Measurements from ENCODE around the gene IL16.

IL16 gene

DNA sequence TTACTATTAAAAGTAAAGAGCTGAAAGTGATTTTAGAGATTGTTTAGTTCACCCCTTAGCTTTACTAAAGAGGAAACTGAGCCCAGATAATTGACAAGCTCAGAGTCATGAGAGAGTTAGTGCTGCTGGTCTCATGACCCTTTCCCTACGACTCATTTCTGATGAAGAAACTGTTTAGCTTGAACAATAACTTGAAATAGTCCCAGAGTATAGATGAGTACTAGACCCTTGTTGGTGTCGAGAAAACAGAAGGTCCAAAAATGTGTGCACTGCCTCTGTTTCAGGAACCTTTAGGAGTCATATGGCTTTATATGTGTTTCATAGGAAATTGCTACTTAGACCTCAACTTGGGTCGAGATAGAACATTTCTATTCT is 58.2 kb downstream of the IL16 start:
- DNase-seq (ENCODE audit: low read depth in 1 of 2, low spot score in 1 of 2): no peak

DNA sequence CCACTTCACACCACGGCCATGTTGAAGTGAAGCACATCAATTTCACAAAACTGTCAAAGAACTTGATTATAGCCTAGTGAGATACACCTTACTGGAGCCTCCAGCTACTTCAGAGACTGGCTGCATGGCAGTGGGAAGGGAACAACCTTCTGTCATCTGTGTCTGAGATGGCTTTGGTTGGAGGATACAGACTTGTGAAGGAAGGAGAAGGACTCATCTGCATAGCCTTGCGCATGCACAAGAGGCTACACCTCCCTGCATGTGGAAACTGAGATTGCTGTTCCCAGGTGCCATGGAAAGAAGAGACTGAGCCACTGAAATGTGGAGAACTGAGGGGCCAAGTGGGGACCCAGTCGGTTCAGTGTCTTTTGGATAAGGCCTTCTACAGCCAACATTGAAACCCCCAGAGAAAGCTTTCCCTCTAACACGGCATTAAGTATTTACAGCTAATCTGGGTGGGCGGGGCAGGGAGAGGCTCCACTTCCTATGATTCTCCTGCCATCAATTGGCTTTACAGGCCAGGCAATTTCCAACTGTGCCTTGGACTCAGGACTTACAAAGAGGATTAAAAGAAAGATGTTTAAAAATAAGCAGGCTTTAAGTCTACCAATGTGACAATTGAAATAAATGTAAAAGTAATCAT is 58.8 kb downstream of the IL16 start:
- DNase-seq (ENCODE audit: low read depth in 1 of 2, low spot score in 1 of 2): no peak

DNA sequence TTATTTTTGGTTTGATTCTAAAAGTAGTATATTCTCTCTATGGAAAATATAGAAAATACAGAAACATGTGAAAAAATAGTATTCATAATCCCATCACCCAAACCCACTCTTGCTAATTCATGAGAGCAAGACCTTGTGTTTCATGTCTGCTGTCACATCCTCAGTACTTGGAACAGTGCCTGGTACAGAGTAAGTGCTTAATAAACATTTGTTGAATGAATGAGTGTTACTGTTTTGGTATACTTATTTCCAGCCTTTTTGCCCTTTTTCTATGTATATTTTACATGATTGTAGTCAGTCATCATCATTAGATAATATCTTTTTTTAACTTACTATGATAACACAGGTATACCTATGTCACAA is 59.3 kb downstream of the IL16 start:
- no peak for DNase-seq (ENCODE audit: low read depth in 1 of 2, low spot score in 1 of 2)

DNA sequence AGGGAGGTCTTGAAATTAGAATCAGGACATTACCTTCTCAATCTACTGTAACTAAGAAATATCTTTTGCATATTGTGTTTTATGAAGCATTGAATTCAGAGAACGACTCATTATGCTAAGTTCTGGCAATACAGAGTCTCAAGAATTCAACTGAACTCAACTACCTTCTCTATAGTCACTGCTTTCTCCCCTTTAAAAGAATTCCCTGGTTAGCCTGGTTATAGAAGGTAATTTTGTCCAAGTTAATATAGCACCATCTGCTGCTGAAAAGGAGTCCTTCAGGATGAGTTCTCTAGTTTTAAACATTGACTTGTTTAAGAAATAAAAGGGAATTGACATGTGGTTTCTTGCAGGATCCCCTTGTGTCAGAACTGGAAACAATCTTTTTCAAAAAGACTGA is 60.2 kb downstream of the IL16 start:
- no peak for DNase-seq (ENCODE audit: low read depth in 1 of 2, low spot score in 1 of 2)

DNA sequence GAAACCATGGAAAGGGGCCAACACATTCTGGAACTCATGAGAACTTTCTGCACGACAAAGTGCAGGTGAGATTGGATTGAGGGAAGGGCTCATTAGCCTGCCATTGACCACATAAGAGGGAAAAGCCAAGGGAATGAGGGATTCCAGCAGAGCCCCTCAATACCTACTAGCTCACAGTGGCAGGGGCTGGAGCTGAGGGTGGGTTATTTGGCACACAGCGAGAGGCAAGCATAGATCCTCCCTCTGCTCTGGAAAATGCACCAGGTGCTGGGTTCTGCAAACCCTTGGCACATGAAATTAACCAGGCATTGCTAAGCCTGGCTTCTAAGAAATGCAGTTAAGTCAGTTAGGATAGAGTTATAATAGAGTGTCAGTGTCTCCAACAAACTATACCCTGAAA is 60.8 kb downstream of the IL16 start:
- no peak for DNase-seq (ENCODE audit: low read depth in 1 of 2, low spot score in 1 of 2)

DNA sequence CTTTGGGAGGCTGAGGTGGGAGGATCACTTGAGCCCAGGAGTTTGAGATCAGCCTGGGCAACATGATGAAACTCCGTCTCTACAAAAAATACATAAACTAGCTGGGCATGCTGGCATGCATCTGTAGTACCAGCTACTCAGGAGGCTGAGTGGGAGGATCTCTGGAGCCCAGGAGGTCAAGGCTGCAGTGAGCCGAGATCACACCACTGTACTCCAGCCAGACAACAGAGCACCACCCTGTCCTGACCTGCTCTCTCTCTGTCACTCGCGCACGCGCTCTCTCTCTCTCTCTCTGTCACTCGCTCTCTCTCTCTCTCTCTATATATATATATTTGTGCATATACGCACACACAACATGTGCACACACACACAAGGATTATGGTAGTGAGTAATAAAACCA is 61.8 kb downstream of the IL16 start:
- no peak for DNase-seq (ENCODE audit: low read depth in 1 of 2, low spot score in 1 of 2)

DNA sequence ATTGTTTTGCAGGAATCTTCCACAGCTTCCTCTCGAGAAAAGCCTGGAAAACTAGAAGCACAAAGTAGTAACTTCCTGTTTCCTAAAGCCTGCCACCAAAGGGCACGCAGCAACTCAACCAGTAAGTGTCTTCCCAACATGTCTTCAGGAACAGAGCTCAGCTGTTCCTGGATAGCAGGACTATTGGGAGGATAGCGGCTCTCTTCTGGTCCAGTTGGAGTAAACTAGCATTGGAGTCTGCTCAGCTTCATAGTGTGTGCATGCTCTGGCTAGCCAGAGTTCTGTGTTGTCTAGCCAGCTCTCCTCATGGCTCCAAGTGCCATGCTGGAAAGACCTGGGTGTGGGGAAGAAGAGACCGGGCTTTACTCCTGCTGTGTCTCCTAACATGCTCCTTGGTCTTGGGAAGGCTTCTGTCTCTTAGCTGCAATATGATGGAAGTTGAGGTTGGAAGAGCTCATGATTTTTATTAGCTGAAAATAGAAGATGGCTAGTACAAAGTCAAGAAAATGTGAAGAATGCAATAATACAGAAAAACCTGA is 63.1 kb downstream of the IL16 start:
- DNase-seq (ENCODE audit: low read depth in 1 of 2, low spot score in 1 of 2): no peak

DNA sequence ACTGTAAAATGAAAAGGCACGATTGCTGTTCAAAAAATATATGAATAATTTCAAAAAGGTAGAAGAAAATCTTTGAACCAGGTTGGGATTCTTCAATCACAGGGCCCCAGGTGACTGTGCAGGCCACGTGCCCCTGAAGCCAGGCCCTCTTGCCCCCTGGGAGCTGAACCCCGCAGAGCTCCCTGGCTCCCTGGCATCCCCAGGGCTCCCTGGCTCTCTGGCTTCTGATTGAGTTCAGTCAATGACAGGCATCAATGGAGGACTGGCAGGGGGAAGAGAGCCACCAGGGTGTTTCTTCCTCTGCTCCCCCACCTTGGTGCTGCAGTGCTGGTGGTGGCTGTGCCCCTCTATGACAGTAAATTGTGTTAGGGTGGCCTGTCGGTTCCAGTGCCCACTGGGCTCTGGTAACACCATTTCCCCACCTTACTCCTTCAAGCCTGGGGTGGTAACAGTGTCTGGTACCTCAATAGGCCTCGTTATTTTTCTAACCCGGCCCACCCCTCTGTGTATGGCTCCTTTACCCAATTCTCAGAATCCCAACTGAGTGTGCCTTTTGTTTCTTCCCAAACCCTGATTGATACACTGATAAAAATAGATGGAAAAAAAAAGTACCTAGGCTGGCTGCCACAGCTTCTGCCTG is 64.6 kb downstream of the IL16 start:
- DNase-seq (ENCODE audit: low read depth in 1 of 2, low spot score in 1 of 2): no peak

DNA sequence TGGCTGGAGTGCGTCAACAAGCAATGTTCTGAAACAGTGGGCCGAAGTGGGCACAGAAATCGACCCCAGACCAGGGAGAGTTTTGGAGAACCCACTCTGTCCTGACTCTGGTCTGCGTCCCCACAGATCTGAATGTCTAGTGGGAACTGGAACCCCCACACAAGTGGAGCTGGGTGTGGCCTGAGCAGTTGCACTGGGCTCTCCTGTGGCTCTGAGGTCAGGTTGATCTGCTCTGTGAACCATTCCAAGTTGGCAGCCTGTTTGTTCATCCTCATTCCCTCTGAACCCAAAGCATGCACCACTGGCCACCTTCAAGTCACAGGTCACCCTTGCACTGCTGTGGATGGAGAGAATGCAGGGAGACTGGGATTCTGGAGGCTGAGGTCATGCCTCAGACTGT is 66.8 kb downstream of the IL16 start:
- no peak for DNase-seq (ENCODE audit: low read depth in 1 of 2, low spot score in 1 of 2)

DNA sequence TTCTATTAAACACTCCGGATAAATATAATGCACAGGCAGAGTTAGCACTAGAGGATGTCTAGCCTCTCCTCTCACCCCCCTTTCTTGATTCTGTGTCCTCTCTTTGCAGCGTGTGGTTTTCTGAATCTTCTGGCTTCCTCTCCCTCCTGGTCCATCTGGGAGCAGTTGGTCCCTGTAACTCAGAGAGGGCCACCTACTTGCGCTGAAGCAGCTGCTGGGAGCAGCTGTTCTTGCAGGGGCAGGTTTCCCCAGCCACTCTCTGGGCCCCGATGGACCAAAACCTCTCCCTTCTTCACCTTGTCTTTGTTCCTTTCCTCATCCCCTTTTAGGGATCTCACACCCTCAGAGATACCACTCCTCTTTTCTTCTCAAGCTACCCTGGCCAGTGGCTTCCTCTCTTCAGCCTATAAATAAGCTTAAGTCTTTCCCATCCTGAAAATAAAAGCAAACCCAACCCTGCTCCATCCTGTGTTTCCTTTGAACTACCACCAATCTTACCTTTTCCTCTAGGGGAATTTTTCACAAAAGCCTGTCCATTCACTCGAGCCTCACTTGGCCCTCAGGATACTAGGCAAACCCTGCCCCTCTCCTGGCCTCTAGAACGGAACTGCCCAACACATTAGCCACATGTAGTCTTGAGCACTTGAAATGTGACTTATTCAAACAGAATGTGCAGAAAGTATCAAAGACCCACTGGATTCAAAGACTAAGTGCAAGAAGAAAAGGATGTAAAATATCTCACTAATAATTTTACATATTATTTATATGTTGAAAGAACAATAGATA is 67.6 kb downstream of the IL16 start:
- DNase-seq (ENCODE audit: low read depth in 1 of 2, low spot score in 1 of 2): no peak

DNA sequence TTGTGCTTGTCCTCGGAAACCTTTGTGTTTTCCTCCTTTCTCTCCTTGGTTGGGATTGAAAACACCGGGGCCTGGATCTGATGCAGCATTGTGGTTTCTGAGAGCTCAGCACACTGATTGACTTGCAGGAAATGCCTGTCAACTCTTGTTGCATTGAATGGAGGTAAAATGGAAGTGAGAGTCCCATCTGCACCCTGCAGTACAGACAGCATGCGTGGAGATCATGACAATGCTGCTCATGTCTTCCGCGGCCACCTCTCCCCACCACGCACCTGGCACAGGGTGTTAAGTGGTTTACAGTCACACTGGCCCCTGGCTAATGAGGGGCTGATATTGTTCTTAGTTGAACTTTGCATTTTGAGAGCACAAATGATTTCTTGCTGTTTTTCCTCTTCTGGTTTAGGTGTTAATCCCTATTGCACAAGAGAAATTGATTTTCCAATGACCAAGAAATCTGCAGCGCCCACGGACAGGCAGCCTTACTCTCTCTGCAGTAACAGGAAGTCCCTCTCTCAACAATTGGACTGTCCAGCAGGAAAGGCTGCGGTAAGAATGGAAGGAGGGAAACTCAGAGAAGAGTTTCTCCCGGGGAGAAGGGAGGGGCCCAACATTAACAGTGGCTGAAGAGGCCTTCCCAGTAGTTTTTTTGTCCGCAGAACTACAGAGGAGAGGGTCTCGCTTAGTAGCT is 68.7 kb downstream of the IL16 start:
- no peak for DNase-seq (ENCODE audit: low read depth in 1 of 2, low spot score in 1 of 2)

DNA sequence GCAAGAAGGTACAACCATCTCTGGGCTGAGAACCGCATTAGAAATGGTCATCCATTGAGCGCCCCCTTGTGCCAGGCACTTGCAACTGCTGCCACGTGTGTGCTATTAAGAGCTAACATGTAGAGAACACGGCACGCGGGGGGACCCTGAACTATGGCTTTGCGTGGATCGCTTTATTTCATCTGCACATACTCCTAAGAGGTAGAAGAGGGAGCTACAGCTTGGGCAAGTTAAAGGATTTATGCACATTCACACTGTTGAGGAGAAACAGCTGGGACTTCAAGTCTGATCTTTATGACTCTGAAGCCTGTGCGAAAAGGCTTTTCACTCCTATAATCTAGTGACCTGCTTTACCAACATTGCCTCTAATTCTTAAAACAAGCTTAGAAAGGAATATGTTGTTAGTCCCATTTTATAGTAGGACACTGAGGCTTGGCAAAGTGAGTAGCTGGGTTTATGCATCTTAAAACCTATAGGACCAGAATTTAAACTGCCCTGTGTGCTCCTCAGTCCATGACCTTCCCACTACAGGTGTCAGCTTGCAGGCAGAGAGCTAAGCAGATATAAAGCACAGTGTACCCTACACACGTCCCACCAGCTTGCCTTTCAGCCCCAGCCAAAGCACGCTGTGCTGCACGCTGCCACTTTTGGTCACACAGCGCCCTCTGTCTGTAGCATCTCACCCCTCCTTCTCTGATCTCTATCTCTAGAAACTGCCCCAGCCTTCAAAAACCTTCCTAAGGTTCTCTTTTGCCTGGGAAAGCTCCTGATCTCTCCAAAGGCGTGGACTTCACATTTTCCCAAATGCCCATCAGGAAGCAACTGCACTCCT is 69.5 kb downstream of the IL16 start:
- peak; percentile 67 to 84 for DNase-seq (ENCODE audit: low read depth in 1 of 2, low spot score in 1 of 2)

DNA sequence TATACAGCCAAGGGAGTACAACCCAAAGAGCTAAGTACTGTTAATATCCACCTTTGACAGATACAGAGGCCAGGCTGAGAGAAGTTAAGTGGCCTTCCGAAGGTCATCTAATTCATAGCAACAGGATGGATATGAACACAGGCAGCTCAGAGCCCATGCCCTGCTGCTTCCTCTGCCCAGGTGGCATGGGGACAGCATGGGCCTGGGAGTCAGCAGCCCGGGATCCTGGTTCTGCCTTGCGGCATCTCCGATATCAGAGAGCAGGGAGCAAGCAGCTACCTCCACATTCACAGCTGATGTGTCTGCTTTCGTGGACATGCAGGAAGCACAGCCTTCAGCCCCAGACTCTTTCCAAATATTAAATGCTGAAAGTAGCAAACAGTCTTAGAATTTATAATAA is 71.7 kb downstream of the IL16 start:
- no peak for DNase-seq (ENCODE audit: low read depth in 1 of 2, low spot score in 1 of 2)

DNA sequence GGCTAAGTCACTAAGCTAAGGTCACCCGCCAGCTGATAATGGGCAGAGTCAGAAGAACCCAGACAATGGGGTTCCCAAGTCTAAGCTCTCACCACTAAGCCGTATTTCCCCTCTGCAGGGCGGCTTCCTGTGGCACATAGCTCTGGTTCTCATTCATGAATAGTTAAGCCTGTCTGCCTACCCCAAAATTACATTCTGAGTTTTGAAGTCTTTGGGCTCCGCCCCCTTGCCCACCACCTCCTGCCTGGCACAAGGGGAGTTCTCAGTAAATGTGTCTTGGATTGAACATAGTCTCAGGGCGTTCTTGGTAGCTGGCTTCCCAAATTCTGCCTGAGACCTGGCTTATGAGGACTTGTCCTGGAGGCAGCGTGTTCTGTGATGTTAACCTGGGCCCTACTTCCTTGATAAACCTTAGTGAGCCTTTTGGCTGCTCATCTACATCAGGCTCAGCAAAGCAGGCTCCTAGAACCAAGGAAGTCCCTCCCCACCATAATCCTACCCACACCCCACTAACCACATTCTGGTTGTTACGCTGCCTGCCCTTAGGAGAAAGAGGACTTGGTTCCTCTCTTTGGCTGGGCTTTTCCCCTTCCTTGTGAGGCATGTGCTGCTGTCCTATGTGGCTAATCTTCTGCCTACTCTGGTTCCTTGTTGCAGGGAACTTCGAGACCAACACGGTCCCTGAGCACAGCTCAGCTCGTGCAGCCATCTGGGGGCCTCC is 72.4 kb downstream of the IL16 start:
- DNase-seq (ENCODE audit: low read depth in 1 of 2, low spot score in 1 of 2): no peak

DNA sequence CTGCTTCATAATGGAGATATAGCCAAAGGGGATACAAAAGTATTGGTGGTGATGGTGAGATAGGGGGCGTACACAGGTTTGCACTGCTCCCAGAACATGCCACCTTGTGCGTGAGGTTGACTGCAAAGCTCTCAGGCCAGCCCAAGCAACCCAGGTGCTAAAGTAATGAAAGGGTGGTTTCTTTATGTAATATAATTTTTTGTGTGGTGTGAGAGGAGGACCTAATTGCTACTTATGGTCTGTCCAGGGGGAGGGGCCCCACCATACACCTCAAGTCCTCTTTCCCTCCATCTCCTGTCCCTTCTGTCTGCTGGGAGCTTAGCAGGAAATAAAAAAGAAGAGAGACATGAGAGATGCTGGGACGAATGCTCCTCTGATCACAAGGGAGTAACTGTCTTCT is 73.5 kb downstream of the IL16 start:
- no peak for DNase-seq (ENCODE audit: low read depth in 1 of 2, low spot score in 1 of 2)

DNA sequence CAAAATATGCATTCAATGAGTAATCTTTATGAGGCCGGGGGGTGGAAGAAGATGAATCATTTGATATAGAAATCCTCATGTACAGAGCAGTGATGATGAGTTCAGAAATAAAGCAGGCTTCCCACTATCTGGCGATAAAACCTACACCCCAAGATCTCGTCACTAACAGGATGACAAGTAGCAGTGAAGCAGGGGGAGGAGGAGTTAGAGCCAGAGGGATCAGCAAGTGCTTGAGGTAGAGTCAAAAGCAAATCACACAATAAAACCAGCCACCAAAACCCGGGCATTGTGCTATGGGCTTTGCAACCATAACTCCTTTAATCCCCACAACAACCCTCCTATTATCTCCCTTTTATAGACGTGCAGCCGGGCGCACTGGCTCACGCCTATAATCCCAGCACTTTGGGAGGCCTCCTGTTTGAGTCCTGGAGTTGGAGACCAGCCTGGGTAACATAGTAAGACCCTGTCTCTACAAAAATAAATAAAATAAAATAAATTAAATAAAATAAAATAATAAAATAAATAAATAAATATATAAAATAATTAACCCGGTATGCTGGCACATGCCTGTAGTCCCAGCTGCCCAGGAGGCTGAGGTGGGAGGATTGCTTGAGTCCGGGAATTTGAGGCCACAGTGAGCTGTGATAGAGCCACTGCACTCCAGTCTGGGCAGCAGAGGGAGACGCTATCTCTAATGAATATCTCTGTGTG is 74.3 kb downstream of the IL16 start:
- DNase-seq (ENCODE audit: low read depth in 1 of 2, low spot score in 1 of 2): no peak

DNA sequence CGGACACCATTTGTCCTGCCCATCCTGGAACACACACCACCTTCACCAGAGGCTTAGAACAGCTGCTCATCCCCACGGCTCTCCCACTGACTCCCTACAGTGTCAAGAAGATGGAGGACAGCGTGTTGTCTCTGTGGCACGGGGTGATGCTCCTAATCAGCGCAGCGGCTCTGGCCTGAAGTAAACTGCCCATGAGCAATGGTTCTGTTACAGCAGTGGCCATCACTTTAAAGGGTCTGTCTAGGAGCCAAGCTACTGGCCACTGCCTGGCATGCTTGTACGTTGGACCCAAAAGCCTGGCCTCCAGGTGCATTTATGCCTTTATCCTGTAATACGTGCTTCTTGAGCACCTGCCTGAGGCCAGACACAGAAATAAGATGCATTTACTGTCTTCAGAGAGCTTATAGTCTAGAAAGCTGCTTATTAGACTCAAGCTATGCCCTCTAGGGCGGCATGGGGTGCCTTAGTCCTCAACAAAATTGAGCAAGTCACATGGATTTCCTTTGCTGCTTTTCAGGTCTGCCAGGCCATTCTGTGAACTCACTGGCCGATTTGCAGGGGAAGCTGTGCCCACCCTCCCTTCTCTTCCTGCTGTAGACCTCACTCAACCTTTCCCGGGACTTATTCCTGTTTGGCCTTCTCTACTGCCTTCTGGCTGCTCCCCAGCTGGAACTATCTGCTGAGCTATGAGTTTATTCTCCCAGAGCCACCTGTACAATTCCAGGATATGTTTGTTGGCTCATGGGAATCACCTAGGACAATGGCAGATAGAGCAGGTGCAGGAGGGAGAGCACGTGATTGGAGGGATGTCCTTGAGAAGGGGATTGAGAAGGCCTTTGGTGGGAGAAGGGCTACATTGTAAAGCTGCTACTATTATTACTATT is 75.3 kb downstream of the IL16 start:
- DNase-seq (ENCODE audit: low read depth in 1 of 2, low spot score in 1 of 2): no peak

DNA sequence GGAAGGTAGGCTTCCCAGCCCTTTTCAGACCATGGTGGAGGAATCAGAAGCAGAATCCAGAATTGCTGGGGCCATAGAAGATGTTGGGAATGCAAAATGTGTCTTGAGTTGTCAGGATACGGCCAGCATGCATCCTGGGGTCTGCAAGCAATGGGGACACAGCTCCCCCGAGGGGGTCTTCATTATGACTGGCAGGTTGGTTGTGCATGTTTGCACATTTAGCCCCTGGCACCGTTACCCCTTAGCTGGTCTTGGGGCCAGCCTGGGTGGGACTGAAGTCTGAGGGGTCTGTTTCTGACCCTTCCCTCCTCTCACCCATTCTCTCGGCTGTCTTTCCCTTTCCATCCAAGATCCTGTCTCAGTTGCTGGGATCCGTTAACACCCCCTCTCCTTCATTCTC is 76.5 kb downstream of the IL16 start:
- no peak for DNase-seq (ENCODE audit: low read depth in 1 of 2, low spot score in 1 of 2)

DNA sequence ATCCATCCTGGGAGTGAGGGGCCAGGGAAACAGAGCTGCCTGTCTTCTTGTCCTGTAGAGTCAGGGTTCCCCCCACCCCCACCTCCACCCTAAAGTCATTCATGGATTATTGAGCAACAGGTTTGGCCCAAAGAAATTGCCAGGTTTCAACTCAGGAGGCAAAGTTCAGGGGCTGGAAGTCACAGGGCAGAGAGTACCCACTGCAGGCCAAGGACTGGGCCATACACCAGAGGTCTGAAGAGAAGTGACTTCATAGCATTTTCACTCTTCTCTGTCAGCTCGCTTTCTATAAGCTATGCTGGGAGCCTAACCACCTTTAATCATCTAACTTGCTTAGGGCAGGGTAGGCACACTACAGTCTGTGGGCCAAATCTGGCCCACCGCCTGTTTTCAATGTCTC is 77.2 kb downstream of the IL16 start:
- DNase-seq (ENCODE audit: low read depth in 1 of 2, low spot score in 1 of 2): no peak

All from activated CD4-positive, alpha-beta T cell treated with anti-CD3 and anti-CD28 coated beads, Interleukin-2, amount 50 U/mL, for 24 hours (primary cell).